Esophagus (tissue), 2 donors: Measurements from ENCODE around the gene POP4. TPM values are rescaled to one million over a fixed set of nuclear protein-coding genes. Genes with fewer than 3 reads are reported as not detected.

Experiments used
- H3K27ac ChIP-seq, 2 donors: one replicate each; pipeline ENCODE4 v1.5.1; 2013; ENCODE audit warnings: low read depth in 2 of 2, mild to moderate bottlenecking in 2 of 2, inconsistent platforms in 1 of 2, low read length in 1 of 2, moderate library complexity in 1 of 2
- H3K27me3 ChIP-seq, 2 donors: one replicate each; pipeline ENCODE4 v1.6.1; 2013; ENCODE audit warnings: low read length in 2 of 2, control low read depth in 1 of 2, mild to moderate bottlenecking in 1 of 2; ENCODE audit not compliant: insufficient read depth in 2 of 2, control insufficient read depth in 1 of 2
- H3K36me3 ChIP-seq, 2 donors: one replicate each; pipeline ENCODE4 v1.6.1; 2013; ENCODE audit warnings: low read length in 1 of 2; ENCODE audit not compliant: control insufficient read depth in 2 of 2, insufficient read depth in 2 of 2
- H3K4me1 ChIP-seq, 2 donors: one replicate each; pipeline ENCODE4 v1.6.1; 2013; ENCODE audit warnings: low read length in 1 of 2; ENCODE audit not compliant: control insufficient read depth in 2 of 2, insufficient read depth in 2 of 2
- H3K4me3 ChIP-seq, 2 donors: one replicate each; pipeline ENCODE4 v1.5.1; 2013; ENCODE audit warnings: low read length in 2 of 2, mild to moderate bottlenecking in 2 of 2, low read depth in 1 of 2, moderate library complexity in 1 of 2
- H3K9me3 ChIP-seq, 2 donors: one replicate each; pipeline ENCODE4 v1.6.1; 2013; ENCODE audit warnings: mild to moderate bottlenecking in 2 of 2, low read depth in 1 of 2, low read length in 1 of 2, moderate library complexity in 1 of 2; ENCODE audit not compliant: control insufficient read depth in 2 of 2, insufficient read depth in 1 of 2
- WGBS, 2 donors: extraction: QIAGEN DNeasy Blood & Tissue Kit; methylation state at CpG; one replicate each; pipeline ENCODE4 v1.1.7; 2013; 5-methylcytosine and 5-hydroxymethylcytosine counted together
- polyA plus RNA-seq, 2 donors: library from polyadenylated mRNA; stranded (reverse); fragments of 200-250 nt; gene quantifications; one replicate each; pipeline ENCODE4 v1.2.3, GENCODE V29; 2013
- donor health status: healthy with polysubstance abuse.
- donor health status: Bipolar disorder and iron deficiency.

The POP4 gene
- polyA plus RNA-seq, 2 donors: 36.6 to 72.4 TPM

DNA sequence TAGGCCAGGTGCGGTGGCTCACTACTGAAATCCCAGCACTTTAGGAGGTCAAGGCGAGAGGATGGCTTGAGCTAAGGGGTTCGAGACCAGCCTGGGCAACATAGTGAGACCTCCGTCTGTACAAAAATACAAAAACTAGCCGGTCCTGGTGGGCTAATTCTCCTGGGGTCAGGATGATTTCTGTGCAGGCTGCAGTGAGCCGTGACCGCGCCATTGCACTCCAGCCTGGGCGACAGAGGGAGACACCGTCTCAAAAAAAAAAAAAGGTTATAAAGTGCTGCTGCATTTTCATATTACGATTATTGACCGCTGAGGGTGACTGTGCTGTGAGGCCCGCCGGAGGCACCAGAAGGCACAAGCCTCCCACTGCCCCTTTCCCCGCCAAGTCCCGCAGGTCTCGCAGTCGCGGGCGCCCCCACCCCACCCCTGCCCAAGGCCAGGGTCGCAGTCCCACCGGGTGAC is 58.7 kb downstream of the POP4 start:
- Histone ChIP-seq H3K4me3 (peak overlapping the region; percentile 84 to 86), H3K9me3 (no peaks in the 10 kb centered on the region), H3K4me1 (peaks cover 14 to 25% of the 10 kb centered on the region in 2 donors), H3K27ac (peak overlapping the region; percentile 63 to 79), H3K36me3 (no peaks in the 10 kb centered on the region), H3K27me3 (no peaks in the 10 kb centered on the region)
- WGBS, 2 donors: 21 to 30% methylated on average over 19 to 22 of the region's 22 CpGs

DNA sequence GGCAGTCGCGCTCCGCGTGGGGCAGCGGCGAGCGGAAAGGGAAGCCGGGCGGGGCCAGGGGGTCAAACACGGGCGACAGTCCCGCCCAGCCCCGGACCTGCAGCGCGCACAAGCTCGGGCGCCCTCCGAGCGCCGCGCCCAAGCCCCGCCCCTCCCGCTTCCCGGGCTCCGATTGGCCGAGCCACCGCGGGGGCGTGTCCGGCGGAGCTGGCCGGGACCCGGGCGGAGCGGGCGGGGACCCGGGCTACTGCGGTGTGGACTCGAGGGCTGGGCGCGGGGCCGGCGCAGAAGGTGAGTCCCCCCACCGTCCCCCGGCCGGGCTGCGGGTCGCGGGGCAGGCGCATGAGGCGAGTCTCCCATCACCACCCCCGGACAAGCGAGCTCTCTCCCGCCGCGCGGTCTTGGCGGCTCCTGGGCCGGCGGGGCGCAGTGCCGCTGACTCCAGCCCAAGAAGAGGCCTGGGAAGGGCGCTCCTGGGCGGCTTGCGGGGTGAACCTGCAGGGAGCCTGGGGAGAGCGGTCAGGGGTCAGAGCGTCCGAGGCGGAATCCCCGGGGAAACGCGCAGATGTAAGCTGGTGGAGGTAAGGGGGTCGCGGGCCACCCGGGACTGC is 59.2 kb downstream of the POP4 start, which contains the start of gene PLEKHF1:
Gene PLEKHF1, plus strand, starts transcription at position 247 of the 611 bp plus-strand sequence. CDS start 8,379 bp downstream, outside the sequence.
- H3K4me1 ChIP-seq: peaks cover 14 to 25% of the 10 kb centered on the region in 2 donors
- no peaks in the 10 kb centered on the region for H3K36me3 ChIP-seq
- H3K4me3 ChIP-seq: peak within 1 kb of the TSS; percentile 84 to 86
- H3K27me3 ChIP-seq: no peaks in the 10 kb centered on the region
- 0 to 1% methylated on average over 66 to 75 of the region's 75 CpGs for WGBS, 2 donors
- peak within 1 kb of the TSS; percentile 78 to 89 for H3K27ac ChIP-seq
- no peaks in the 10 kb centered on the region for H3K9me3 ChIP-seq

DNA sequence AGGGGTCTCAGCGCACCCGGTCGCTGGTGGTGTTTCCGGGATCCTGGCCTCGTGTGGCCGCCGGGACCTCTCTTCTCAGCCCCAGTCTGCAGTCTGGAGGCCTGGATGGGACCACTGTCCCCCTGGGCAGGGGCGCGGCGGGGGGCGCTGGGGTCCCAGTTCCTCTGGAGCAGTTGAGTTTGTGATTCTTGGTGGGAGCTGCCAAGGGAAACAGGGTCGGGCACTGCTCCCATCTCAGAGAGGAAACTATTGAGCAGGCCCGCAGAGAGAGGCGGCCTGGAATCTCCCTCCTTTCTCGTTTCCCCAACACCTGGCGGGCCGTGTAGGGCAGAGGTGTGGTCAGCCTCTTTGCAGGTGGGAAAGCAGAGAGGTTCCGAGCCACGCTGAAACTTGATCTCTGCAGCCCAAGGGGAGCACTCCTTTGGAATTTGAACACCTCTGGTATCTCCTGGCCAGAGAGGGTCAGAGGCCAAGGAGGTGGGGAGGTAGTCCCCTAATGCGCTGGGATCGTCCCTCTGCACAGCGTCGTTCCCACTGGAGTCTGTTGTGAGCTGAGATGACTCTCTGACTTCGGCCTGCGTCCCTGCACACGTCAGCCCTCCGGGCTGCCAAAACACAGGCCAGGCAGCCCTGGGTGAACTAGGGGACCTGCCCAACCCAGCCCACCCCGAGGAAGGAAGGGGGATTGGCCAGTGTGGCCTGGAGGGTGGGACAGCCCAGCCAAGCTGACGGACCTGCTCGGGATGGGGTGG is 59.9 kb downstream of the POP4 start:
- WGBS, 2 donors: 3 to 5% methylated on average over 30 of the region's 30 CpGs
- Histone ChIP-seq H3K4me1 (peaks cover 14 to 25% of the 10 kb centered on the region in 2 donors), H3K27ac (peak overlapping the region; percentile 78 to 89), H3K36me3 (no peaks in the 10 kb centered on the region), H3K27me3 (no peaks in the 10 kb centered on the region), H3K4me3 (peak overlapping the region; percentile 84 to 86), H3K9me3 (no peaks in the 10 kb centered on the region)

Other genes starting within 250 kb of the POP4 start
- gene VSTM2B, start 80.3 kb upstream of the POP4 start, polyA plus RNA-seq: not detected
- 10 to 100 TPM; 15.1 to 33.6 TPM for gene PLEKHF1, start 59.2 kb downstream of the POP4 start, polyA plus RNA-seq
- gene C19orf12, start 109.0 kb downstream of the POP4 start, polyA plus RNA-seq: 1 to 10 TPM; 8.2 to 8.4 TPM
- gene CCNE1, start 205.7 kb downstream of the POP4 start, polyA plus RNA-seq: 1 to 10 TPM; 4.9 to 5.2 TPM